AG04449 (cell line): Measurements from ENCODE around the gene FRMD1.

ENCODE experiments used
- CTCF ChIA-PET: fragments of 350-600 bp; formaldehyde crosslinking; extraction: SDS; loops from one replicate; lab custom pipeline; 2021; ENCODE audit warnings: antibody characterized with exemption; lab: Yijun Ruan, JAX
- POLR2A ChIA-PET: fragments of 400-600, 350-600 bp; formaldehyde crosslinking; extraction: SDS; loops from one replicate; lab custom pipeline; 2020; ENCODE audit warnings: antibody characterized with exemption, inconsistent platforms; lab: Yijun Ruan, JAX
- DNase-seq: peaks from one replicate; pipeline ENCODE4 v3.0.0-alpha.2; 2010; ENCODE audit warnings: low read depth, low spot score
- H3K4me3 ChIP-seq: 2 replicates; pipeline ENCODE4 v1.5.1; 2011; ENCODE audit warnings: low read depth, mild to moderate bottlenecking, control low read depth, low read length
- TF ChIP-seq, protein P1 (sequence below): IDR thresholded peaks from one replicate; pipeline ENCODE4 v1.5.1; 2011; ENCODE audit warnings: mild to moderate bottlenecking, moderate library complexity, low read length, control low read depth, inconsistent platforms; ENCODE audit not compliant: insufficient read depth; ENCODE audit errors: missing control alignments

FRMD1 gene

DNA sequence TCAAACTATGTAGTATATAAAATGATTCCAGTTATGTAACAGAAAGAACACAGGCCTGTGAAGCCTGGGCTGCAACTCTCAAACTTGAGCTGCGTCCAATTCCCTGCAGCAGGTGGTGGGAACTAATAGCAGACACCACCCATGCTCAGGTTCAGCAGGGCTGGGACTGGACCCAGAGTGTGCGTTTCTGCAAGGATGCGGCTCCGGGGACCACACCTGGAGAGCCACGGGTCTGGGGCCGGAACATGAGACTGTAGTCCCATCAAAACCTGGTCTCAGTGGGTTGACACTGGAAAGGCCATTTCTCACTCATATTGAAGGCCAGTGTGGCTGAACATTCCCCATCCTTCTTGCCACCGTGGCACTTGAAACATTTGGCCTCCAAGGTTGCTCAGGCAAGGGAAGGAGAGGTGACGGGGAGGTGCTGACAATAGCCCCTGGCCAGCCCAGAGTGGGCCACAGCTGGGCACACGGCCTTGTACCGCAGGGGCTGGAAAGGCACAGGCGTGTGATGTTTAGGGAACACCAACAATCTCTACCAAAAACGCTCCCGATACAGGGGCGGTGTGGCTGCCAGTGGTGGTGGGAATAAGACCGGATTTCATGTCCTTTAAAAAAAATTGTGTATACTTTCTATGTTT is 38.0 kb downstream of the FRMD1 start:
- no peak overlapping the region for H3K4me3 ChIP-seq
- TF ChIP-seq, protein P1, sequence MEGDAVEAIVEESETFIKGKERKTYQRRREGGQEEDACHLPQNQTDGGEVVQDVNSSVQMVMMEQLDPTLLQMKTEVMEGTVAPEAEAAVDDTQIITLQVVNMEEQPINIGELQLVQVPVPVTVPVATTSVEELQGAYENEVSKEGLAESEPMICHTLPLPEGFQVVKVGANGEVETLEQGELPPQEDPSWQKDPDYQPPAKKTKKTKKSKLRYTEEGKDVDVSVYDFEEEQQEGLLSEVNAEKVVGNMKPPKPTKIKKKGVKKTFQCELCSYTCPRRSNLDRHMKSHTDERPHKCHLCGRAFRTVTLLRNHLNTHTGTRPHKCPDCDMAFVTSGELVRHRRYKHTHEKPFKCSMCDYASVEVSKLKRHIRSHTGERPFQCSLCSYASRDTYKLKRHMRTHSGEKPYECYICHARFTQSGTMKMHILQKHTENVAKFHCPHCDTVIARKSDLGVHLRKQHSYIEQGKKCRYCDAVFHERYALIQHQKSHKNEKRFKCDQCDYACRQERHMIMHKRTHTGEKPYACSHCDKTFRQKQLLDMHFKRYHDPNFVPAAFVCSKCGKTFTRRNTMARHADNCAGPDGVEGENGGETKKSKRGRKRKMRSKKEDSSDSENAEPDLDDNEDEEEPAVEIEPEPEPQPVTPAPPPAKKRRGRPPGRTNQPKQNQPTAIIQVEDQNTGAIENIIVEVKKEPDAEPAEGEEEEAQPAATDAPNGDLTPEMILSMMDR, result no peak
- no peak for DNase-seq
- POLR2A ChIA-PET, result no interaction called here
- CTCF ChIA-PET, result no interaction called here

DNA sequence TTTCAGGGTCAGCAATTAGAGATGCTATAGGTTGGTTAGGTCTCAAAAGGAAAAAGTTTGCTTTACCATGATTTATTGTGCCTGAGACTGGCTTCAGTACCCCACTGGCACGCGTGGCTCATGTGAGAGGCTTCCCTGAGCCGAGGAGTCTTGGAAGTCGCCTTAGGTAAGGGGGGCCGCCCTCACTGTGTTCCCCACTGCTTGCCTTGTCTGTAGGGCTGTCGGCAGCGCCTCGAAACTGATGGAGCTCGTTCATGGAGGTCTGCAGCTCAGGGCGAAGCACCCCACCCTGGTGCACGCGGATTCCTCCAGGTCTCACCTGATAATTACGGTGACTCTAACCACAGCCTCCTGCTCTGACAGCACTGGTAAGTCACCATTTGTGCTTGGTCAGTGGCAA is 39.2 kb downstream of the FRMD1 start:
- DNase-seq, result no peak
- ChIA-PET CTCF (no interaction called here), POLR2A (no interaction called here)
- TF ChIP-seq, protein P1, result no peak
- no peak overlapping the region for H3K4me3 ChIP-seq

DNA sequence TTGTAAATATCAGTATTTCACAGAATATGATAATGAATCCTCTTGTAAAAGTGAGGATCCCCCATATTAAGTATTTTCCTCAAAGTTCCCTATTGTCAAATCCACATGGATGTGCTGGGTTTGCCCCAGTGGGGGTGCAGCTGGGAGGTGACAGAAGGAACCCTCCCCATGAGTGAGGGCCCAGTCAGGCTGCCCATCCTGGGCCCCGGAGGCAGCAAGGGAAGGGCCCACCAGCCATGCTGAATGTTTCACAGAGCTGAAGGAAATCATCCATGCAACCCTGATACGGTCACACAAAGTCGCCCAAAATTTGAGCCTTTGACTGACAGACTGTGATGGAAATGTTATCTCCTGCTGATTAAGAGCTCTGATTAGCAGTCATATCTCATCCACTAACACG is 39.7 kb downstream of the FRMD1 start:
- ChIA-PET POLR2A (no interaction called here), CTCF (no interaction called here)
- TF ChIP-seq, protein P1, result no peak

DNA sequence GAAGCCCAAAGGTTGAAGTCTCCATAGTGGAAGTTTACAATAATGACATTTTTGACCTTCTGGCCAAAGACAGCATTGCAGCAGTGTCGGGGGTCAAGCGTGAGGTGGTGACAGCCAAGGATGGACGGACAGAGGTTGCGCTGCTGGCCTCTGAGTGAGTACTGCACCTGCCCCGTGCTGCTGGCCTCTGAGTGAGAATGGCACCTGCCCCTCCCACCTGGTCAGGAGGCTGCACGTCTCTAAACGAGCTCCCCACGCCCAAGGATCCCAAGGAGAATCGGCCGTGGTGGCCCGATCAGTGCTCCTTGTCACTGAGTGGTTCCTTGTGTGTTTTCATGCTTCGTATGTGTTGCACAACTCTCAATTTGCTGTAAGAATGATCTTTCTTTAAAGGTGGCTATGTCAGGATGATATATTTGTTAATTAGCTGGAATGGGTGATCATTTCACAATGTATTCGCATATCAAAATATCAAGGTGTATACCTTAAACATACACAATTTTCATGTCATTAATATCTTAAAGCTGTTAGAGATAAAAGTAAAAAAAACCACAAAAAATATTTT is 40.4 kb downstream of the FRMD1 start:
- POLR2A ChIA-PET, result no interaction called here
- CTCF ChIA-PET, result no interaction called here
- DNase-seq, result no peak
- TF ChIP-seq, protein P1, result no peak
- no peak overlapping the region for H3K4me3 ChIP-seq

More for the DNA sequence above, 39.7 kb downstream of the FRMD1 start:
- no peak overlapping the region for H3K4me3 ChIP-seq
- DNase-seq, result no peak

DNA sequence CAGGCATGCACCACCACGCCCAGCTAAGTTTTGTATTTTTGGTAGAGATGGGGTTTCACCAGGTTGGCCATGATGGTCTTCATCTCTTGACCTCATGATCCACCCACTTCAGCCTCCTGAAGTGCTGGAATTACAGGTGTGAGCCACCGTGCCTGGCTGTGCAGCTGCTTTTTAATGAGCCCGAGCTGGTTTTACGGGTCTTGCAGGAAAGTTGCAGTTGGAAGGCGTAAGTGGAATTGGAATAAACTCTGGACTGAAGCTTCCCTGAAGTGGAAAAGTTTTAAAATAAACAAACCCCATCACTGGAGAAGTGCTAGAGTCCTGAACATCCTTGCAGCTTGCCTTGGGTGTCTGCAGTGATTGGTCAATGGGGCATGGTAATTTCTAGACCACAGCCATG is 41.2 kb downstream of the FRMD1 start:
- DNase-seq, result no peak
- ChIA-PET CTCF (no interaction called here), POLR2A (no interaction called here)
- H3K4me3 ChIP-seq, result no peak overlapping the region
- TF ChIP-seq, protein P1, result no peak

DNA sequence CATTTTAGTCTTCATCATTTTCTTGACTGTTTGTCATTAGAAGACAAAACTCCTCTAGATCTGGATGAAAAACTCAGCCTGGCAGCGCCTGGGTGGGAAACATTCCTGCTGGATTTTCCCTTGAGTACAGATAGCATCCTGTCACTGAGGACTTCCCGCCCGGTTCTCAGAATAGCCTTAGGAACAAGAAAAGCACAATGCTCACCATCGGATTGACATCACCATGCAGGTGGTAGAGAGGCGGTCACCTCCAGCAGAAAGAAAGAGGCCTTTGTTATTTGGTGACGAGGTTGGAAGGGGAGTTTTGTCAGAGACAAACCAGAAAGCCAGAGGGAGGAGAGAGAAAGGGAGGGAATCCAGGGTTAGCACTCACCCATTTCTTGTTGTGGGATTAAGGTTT is 41.8 kb downstream of the FRMD1 start:
- DNase-seq, result no peak
- H3K4me3 ChIP-seq, result no peak overlapping the region
- TF ChIP-seq, protein P1, result no peak
- ChIA-PET CTCF (no interaction called here), POLR2A (no interaction called here)
